ENCODE results near the gene GLRX5. TPM values are rescaled to one million over a fixed set of nuclear protein-coding genes. Genes with fewer than 3 reads are reported as not detected.

Gene GLRX5
- total RNA-seq, 1 donor from 2014 or later, result 34.2 TPM

- DNase-seq (ENCODE audit: low spot score), result no peak
Observed at GRCh38 chr14:95533391-95533821, 1.4 kb upstream of the GLRX5 start.

DNA sequence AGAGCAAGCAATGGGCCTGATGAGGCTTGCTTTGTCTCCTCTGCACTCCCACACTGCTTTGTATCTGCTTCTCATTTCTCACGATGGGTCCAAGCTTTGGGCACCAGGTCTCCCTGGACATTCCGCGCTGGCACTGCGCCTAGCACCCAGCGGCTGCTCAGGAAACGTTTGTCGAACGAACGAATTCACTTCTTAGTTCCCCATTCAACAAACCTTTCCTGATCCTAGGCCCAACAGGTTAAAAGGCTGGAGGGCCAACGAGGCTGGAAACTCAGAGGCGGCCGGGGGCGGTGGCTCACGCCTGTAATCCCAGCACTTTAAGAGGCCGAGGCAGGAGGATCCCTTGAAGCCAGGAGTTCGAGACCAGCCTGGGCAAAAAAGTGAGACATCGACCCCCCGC lies 1.0 kb upstream of the GLRX5 start:
- no peak for DNase-seq (ENCODE audit: low spot score)

DNA sequence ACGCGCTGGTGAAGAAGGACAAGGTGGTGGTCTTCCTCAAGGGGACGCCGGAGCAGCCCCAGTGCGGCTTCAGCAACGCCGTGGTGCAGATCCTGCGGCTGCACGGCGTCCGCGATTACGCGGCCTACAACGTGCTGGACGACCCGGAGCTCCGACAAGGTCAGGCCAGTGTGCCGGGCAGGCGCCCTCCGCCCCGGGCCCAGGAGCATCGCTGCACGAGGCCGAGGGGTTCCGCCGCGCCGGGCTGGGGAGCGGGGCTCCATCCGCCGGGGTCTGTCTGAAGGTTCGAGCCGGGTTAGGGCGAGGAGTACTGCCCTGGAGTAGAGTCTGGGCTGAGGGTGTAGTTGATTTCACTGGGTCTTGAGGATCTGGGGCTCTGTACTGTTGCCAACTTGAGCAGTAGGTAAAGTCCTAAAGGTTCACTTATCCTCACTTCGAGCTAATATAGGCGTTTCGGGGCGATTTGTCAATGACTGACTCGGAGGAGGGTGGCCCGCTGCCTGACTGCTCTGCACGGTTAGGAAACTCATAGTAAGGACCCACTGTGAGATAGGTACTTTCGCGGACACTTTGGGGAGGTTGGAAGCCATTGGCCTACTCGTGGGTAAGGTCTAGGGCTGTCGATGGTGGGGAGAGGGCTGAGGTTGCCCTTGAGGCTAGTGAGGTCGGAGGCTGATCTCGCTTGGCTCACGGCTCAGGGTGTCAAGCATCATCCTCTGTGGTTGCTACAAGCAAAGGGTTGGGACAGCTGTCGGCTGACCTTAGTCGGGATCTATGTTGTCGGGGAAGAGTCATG lies 574 bp downstream of the GLRX5 start:
- DNase-seq (ENCODE audit: low spot score), result no peak

DNA sequence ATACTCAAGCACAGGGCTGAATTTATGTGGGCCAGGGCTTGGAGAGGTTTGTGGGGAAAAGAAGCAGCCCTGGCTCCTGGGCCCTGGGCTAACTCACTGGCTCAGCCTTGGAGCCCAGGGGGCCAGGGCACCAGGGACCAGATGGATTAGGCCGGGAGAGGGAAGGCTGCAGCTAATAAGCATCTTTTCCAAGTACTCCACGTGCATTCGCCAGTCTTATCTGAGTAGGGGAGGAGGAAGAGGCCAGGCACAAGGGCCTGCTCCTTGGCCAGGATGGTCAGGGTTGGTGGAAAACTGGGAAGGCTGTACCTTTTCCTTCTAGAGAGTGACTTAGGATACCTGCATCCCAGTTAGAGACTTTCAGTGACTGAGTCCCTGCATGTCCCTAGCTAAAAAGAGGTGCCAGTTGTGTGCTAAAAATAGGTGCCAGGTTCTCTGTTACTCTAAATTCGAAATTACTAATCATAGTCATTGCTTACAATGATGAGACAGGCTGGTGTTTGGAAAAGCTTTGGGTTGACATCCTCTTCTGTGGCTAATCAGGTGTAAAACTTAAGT lies 1.3 kb downstream of the GLRX5 start:
- DNase-seq (ENCODE audit: low spot score), result no peak

DNA sequence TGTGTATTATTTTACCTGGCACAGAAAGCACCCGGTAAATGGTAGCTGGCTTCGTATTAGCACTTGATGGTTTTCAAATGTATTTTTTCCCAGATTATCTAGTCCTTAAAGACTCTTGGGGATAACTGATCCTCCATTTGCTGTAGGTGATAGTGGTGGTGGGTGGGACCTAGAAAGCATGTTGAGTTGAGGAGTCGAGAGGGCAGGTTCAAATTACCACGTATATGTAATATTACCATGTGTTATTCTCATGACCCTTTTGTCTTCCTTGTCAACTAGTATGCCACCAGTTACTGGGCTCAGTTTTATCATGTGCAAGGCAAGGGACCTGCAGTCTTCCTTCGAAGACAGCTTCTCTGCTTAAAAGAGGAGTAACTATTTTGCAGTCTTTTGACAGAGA lies 1.8 kb downstream of the GLRX5 start:
- no peak for DNase-seq (ENCODE audit: low spot score)

DNA sequence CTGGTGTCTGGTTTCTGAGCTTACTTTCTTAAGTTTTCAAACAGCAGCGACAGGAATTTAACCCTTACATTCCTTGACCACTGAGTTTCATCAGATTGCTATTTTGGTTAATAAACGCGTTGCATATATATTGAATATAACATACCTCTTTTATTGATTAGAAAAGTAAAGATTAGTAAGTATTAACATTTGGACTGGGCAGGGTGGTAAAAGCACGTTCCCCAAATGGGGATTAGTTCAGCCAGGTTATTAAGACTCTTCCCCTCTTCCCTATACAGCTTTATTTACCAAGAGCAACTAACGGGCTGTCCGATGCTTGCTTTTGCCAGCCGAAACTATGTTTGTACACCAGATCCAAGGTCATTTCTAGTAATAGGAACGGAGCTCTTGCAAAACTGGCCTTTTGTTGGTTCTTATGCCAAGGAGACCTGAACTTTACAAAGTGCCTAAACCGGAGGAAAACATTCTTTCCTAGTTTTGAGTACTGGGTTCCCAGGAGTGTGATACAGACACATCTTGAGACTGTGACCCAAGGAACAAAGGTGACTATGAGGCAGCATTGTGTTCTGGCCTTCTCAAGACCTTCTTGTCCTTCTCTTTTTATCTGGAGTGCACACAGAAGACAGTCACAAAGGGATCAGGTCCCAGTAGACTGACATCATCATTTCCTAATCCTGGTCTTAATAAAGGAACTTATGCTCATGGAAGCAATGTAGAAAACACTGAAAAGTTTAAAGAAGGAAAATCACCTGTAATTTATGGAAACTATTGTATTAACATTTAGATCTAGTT lies 2.6 kb downstream of the GLRX5 start:
- no peak for DNase-seq (ENCODE audit: low spot score)

- no peak for DNase-seq (ENCODE audit: low spot score)
Observed at GRCh38 chr14:95538801-95539509, 4.1 kb downstream of the GLRX5 start.

DNA sequence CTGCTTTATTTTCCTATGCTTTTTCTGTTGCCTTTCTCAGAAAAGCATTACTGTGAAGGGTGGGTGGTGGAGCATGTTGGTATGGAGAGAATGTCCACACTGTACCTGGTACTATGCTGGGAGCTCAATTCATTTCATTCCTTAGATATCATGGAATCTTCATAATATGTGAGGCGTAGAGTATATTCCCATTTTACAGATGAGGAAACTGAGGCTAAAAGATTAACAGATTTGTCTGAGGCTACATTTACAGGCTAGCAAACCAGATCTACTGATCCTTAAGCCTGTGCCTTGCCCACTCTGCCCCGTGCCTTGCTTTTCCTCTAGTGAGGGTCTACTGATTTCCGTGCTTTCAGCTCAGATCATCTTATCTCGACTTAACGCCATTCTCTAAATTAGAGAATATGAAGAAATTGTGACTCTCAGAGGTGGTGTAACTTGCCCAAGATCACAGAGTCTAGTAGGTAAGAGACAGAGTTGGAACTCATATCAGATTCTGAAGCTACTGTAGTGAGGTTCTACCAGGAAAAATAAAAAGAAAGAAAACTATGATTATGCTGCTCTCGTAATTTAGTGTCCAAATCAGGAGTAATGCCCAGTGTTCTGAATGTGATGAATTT lies 5.5 kb downstream of the GLRX5 start:
- DNase-seq (ENCODE audit: low spot score), result no peak

DNA sequence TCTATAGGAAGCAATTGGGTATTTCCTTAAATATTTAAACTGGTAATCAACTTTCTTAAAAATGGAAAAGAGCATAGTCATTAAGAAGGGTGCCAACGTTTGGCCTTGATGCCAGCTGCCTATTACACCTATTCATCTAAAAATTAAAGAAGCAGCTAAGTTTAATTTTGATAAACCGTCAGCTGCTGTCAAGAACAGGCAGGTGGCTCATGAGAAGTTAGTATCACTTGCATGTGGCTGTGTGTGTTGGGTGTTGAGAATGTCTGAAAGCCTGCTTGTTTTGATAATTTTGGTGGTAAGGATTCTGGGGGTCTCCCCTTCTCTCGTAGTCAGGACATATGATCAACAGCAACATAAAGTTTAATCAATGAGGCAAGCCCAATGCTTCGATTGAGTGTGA lies 6.5 kb downstream of the GLRX5 start:
- DNase-seq (ENCODE audit: low spot score), result no peak

DNA sequence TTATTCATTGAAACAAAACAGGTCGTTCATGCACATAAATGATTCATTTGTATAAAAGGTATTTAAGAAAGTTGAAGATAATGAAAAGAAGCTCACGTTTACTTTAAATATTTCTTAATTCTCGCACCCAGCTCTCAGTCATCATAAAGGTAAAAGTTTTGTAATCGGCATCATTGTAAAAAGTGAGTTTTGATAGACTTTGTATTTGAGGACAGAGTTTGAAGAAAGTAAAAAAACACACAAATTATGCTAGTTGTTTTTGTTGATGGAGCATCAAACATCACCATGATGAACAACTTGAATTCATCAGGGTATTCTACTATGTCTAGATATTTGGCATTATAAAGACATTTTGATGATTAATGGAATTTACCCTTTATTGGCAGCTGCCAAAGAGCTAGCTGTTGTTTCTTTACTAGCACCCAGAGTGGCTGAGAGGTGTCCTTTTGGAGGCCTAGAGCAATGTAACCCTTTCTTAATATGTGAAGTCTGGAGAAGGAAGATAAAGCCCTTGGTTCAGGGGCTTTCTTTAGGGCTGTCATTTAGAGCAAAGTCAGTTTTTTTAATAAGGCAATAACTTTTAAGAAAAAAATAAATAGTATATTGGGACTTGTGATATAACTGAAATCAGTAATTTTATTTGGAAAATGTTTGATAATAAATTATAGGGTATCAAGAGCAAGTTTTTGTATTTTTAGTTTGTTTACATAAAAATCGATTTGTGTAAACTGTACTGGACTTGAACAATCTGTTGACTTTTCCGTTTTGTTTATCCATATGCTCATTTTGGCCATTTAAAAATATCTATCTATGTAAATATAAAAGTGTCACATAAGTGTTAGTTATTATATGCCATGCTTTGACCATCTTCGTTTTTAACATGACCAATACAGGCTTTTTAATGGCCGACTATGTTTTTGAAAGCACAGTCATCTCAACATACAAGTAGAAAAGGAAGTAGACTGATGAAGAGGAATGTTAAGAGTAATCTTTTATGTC lies 7.4 kb downstream of the GLRX5 start:
- DNase-seq (ENCODE audit: low spot score), result no peak

GRCh38 chr14:95543021-95543420 lies 8.2 kb downstream of the GLRX5 start:
- DNase-seq (ENCODE audit: low spot score), result no peak

GRCh38 chr14:95544588-95544987 lies 9.7 kb downstream of the GLRX5 start:
- DNase-seq (ENCODE audit: low spot score), result no peak

- DNase-seq (ENCODE audit: low spot score), result no peak
Observed at GRCh38 chr14:95545515-95546168, 10.8 kb downstream of the GLRX5 start.

DNA sequence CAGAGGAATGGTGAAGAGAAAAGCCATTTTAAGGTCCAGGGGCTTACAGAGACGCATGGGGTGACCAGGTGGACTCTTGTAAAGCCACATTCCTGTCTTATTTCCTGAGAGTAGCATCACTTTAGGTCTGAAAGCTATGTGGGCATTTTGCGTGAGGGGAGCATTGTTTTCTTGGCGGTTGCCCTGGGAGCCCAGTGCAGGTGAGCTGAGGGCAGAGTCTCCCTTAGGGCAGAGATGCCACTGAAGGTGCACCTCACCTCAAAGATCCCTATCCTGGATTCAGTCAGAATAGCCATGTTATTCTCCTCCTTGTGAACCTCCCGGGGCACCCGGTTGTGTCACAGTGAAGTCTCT lies 12.4 kb downstream of the GLRX5 start:
- no peak for DNase-seq (ENCODE audit: low spot score)

- no peak for DNase-seq (ENCODE audit: low spot score)
Observed at GRCh38 chr14:95547626-95548327, 12.9 kb downstream of the GLRX5 start.

DNA sequence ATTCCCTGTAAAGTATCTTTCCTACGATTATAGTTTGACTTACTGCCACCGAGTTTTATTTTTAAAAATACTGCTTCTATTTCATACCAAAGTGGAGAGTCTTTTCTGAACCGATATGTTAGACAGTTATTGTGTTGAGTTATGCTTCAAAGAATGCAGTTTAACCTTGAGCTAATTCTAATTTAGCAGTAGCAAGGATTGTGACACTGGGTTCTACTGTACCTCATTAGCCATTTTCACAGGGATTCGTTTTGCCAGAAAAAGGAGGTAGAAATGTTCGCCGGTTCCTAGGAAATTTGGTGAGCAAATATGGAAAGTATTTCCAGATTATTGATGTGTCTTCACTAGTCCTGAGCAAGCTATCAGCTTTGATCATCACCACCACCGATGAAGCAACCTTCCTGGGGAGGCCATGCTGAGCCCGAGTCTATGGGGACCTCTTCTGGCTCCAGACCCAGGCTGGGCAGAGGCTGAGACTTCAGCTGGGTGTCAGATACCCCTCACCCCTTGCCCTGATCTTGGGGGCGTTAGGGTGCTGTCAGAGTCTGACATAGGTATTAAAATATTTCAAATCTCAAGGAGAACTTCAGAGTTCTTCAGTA lies 13.6 kb downstream of the GLRX5 start:
- no peak for DNase-seq (ENCODE audit: low spot score)

- no peak for DNase-seq (ENCODE audit: low spot score)
Observed at GRCh38 chr14:95549656-95550585, 15.1 kb downstream of the GLRX5 start.

Data from mesenteric fat pad (tissue), 1 donor.